Endothelial cell (in vitro differentiated cells): ENCODE data around the gene CGB2. TPM values are rescaled to one million over a fixed set of nuclear protein-coding genes. Genes with fewer than 3 reads are reported as not detected.

Experiments used
- DNase-seq: peaks from one replicate; pipeline ENCODE4 v3.0.0; 2021; ENCODE audit warnings: low spot score
- H3K27ac Mint-ChIP-seq: one replicate; pipeline ENCODE4 v1.8.0; 2021; ENCODE audit warnings: mixed read lengths, inconsistent platforms; ENCODE audit not compliant: unreplicated experiment
- H3K27me3 Mint-ChIP-seq: one replicate; pipeline ENCODE4 v1.8.0; 2021; ENCODE audit warnings: mild to moderate bottlenecking, moderate library complexity, mixed read lengths, inconsistent platforms; ENCODE audit not compliant: unreplicated experiment
- H3K36me3 Mint-ChIP-seq: one replicate; pipeline ENCODE4 v1.8.0; 2021; ENCODE audit warnings: mild to moderate bottlenecking, low read depth, mixed read lengths, inconsistent platforms; ENCODE audit not compliant: unreplicated experiment
- H3K4me1 Mint-ChIP-seq: one replicate; pipeline ENCODE4 v1.8.0; 2021; ENCODE audit warnings: mild to moderate bottlenecking, mixed read lengths, inconsistent platforms; ENCODE audit not compliant: unreplicated experiment
- H3K4me3 Mint-ChIP-seq: one replicate; pipeline ENCODE4 v1.8.0; 2021; ENCODE audit warnings: mild to moderate bottlenecking, mixed read lengths, inconsistent platforms; ENCODE audit not compliant: unreplicated experiment
- H3K9me3 Mint-ChIP-seq: one replicate; pipeline ENCODE4 v1.8.0; 2021; ENCODE audit warnings: mixed read lengths, inconsistent platforms; ENCODE audit not compliant: unreplicated experiment
- CTCF ChIP-seq: fragments of 200-600 bp; sonication (generic); IDR thresholded peaks from one replicate; pipeline ENCODE4 v1.5.0; 2021; ENCODE audit warnings: antibody characterized with exemption; ENCODE audit not compliant: unreplicated experiment
- total RNA-seq: library from RNA; stranded (reverse); fragmentation: NEBNext Ultra II Directional; extraction: Animal tissue kit (Norgen Biotek cat#: 25700); gene quantifications from one replicate; pipeline ENCODE4 v1.2.1, GENCODE V29; 2021; ENCODE audit not compliant: unreplicated experiment

CGB2 gene
- total RNA-seq, 1 donor from 2014 or later = not detected

- H3K9me3 Mint-ChIP-seq = no peaks in the 10 kb centered on the region
- peaks cover 23% of the 10 kb centered on the region for H3K27me3 Mint-ChIP-seq
- no peak overlapping the region for H3K27ac Mint-ChIP-seq
- H3K4me3 Mint-ChIP-seq = peak overlapping the region; percentile 10
- no peak for DNase-seq
- TF ChIP-seq CTCF = no peak
- H3K36me3 Mint-ChIP-seq = no peaks in the 10 kb centered on the region
- peaks cover 8% of the 10 kb centered on the region for H3K4me1 Mint-ChIP-seq
These were observed 27.4 kb downstream of the CGB2 start for GRCh38 chr19:49059053-49059452.

DNA sequence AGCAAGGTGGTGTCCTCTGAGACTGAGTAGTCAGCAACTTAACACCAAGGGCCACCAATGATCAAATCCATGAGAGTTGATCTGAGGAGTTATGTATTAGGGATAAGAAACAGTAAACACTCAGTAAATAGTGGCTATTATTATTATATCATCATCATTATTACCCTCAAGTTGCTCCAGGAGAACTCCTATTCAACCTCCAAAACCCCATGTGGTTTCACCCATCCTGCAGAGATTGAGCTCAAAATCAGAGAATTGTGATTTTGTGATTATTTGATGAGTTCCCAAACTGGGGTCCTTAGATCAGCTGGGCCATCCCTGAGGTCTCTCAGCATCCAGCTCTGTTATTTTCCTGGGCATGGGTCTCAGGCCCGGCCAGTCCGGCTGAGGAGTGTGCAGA, 29.3 kb downstream of the CGB2 start:
- no peak for DNase-seq
- Mint-ChIP-seq H3K9me3 (no peaks in the 10 kb centered on the region), H3K27me3 (peaks cover 23% of the 10 kb centered on the region), H3K27ac (no peak overlapping the region), H3K4me1 (peaks cover 9% of the 10 kb centered on the region), H3K36me3 (no peaks in the 10 kb centered on the region), H3K4me3 (no peak overlapping the region)
- no peak for TF ChIP-seq CTCF

- H3K36me3 Mint-ChIP-seq = no peaks in the 10 kb centered on the region
- no peaks in the 10 kb centered on the region for H3K9me3 Mint-ChIP-seq
- H3K27me3 Mint-ChIP-seq = peaks cover 25% of the 10 kb centered on the region
- H3K4me1 Mint-ChIP-seq = peaks cover 9% of the 10 kb centered on the region
- no peak for TF ChIP-seq CTCF
- no peak overlapping the region for H3K4me3 Mint-ChIP-seq
- DNase-seq = no peak
- no peak overlapping the region for H3K27ac Mint-ChIP-seq
These were observed 29.8 kb downstream of the CGB2 start for GRCh38 chr19:49061445-49061844.

- no peak for TF ChIP-seq CTCF
- no peak for DNase-seq
- H3K36me3 Mint-ChIP-seq = peaks cover 2% of the 10 kb centered on the region
- H3K4me3 Mint-ChIP-seq = peak overlapping the region; percentile 47
- peaks cover 2% of the 10 kb centered on the region for H3K4me1 Mint-ChIP-seq
- H3K9me3 Mint-ChIP-seq = no peaks in the 10 kb centered on the region
- H3K27ac Mint-ChIP-seq = no peak overlapping the region
- H3K27me3 Mint-ChIP-seq = peaks cover 15% of the 10 kb centered on the region
These were observed 32.4 kb downstream of the CGB2 start for GRCh38 chr19:49064029-49064629.

- peak; percentile 54 for DNase-seq
- Mint-ChIP-seq H3K4me1 (peaks cover 2% of the 10 kb centered on the region), H3K27me3 (peaks cover 14% of the 10 kb centered on the region), H3K4me3 (peak within 1 kb of the TSS; percentile 47), H3K9me3 (no peaks in the 10 kb centered on the region), H3K36me3 (peaks cover 8% of the 10 kb centered on the region), H3K27ac (no peak within 1 kb of the TSS)
- no peak for TF ChIP-seq CTCF
These were observed 33.3 kb downstream of the CGB2 start, which contains the start of gene NTF4 for GRCh38 chr19:49064768-49065611. TSS of gene NTF4 (minus strand) at chr19:49064818. CDS start at chr19:49061997, 2,821 bp downstream.
